Lower lobe of right lung (tissue), 2 donors: ENCODE data around the gene NSL1. TPM values are rescaled to one million over a fixed set of nuclear protein-coding genes. Genes with fewer than 3 reads are reported as not detected.

ENCODE experiments used
- ATAC-seq, 2 donors: fragments of 200-7000 bp; cut with Tn5 transposase; one replicate each; pipeline ENCODE4 v1.9.1; 2020 to 2022; ENCODE audit warnings: mild to moderate bottlenecking in 2 of 2, moderate library complexity in 2 of 2
- DNase-seq: peaks from one replicate; pipeline ENCODE4 v3.0.0-alpha.2; 2020
- H3K27ac ChIP-seq: fragments of 200-600 bp; one replicate; pipeline ENCODE4 v1.8.0; 2022
- H3K27me3 ChIP-seq: fragments of 200-600 bp; one replicate; pipeline ENCODE4 v1.8.0; 2022; ENCODE audit warnings: low read depth
- H3K36me3 ChIP-seq: fragments of 200-600 bp; one replicate; pipeline ENCODE4 v1.8.0; 2022; ENCODE audit warnings: mild to moderate bottlenecking
- H3K4me1 ChIP-seq: fragments of 200-600 bp; one replicate; pipeline ENCODE4 v1.8.0; 2022
- H3K4me3 ChIP-seq: fragments of 200-600 bp; one replicate; pipeline ENCODE4 v1.8.0; 2022; ENCODE audit warnings: mild to moderate bottlenecking
- H3K9me3 ChIP-seq: fragments of 200-600 bp; one replicate; pipeline ENCODE4 v1.8.0; 2022
- intact Hi-C: fragments of 100-400 bp; cut with DNase I; formaldehyde crosslinking; loops from one replicate; pipeline ENCODE4 v1.11.0; 2022
- total RNA-seq: library from RNA; stranded (reverse); fragmentation: NEBNext Ultra II Directional; extraction: Animal tissue kit (Norgen Biotek cat#: 25700); gene quantifications from one replicate; pipeline ENCODE4 v1.2.1, GENCODE V29; 2021
- TF ChIP-seq, protein P1 (sequence below): fragments of 200-600 bp; IDR thresholded peaks from one replicate; pipeline ENCODE4 v1.8.0; 2022; ENCODE audit warnings: antibody characterized with exemption, mild to moderate bottlenecking
- donor health status: DM: no; HTN: yes; CAD: no; lungs with severe emphysema.

The NSL1 gene
- total RNA-seq, 1 donor from 2014 or later, result 30.8 TPM

DNA sequence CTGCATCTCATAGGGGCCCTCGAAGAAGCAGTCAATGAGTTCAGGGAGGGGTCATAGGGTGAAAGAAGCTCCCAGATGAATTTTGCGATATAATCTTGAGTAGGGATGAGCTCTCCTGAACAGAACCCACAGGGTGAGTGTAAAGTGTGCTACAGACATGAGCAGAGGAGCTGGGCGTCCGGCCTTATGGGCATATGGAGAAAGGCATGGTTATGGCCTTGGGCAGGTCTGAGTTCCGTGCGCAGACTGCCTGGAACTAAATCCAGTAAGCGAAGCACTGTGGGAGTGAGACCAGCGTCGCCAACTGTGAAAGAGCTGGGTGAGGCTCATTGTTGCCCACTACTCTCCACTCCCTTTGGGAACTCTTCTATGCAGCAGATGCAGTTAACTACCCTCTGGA lies 28.7 kb downstream of the NSL1 start:
- H3K36me3 ChIP-seq, result peaks cover 4% of the 10 kb centered on the region
- TF ChIP-seq, protein P1, sequence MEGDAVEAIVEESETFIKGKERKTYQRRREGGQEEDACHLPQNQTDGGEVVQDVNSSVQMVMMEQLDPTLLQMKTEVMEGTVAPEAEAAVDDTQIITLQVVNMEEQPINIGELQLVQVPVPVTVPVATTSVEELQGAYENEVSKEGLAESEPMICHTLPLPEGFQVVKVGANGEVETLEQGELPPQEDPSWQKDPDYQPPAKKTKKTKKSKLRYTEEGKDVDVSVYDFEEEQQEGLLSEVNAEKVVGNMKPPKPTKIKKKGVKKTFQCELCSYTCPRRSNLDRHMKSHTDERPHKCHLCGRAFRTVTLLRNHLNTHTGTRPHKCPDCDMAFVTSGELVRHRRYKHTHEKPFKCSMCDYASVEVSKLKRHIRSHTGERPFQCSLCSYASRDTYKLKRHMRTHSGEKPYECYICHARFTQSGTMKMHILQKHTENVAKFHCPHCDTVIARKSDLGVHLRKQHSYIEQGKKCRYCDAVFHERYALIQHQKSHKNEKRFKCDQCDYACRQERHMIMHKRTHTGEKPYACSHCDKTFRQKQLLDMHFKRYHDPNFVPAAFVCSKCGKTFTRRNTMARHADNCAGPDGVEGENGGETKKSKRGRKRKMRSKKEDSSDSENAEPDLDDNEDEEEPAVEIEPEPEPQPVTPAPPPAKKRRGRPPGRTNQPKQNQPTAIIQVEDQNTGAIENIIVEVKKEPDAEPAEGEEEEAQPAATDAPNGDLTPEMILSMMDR, result no peak
- H3K4me3 ChIP-seq, result no peak overlapping the region
- peaks cover 7% of the 10 kb centered on the region for H3K9me3 ChIP-seq
- ATAC-seq, result no peak
- H3K27ac ChIP-seq, result no peak overlapping the region
- no peaks in the 10 kb centered on the region for H3K4me1 ChIP-seq
- no peaks in the 10 kb centered on the region for H3K27me3 ChIP-seq
- intact Hi-C loops, result no loop called here
- DNase-seq, result no peak

DNA sequence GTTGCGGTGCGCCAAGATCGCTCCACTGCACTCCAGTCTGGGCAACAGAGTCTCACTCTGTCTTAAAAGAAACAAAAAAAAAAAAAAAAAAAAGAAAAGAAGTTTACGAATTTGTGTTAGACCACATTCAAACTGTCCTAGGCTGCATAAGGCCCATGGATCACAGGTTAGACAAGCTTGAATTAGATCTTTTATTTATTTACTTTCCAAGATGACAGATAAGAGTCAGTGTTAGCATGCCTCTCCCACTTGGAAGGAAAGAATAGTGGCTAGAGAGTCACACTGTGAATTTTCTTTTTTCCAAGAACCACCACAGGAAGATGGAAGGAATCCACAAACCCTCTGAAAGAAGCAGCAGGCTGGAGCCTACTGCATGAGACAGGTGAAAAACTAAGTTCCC lies 29.3 kb downstream of the NSL1 start:
- Histone ChIP-seq H3K4me3 (no peak overlapping the region), H3K36me3 (peaks cover 4% of the 10 kb centered on the region), H3K27me3 (no peaks in the 10 kb centered on the region), H3K27ac (no peak overlapping the region), H3K4me1 (no peaks in the 10 kb centered on the region), H3K9me3 (peaks cover 2% of the 10 kb centered on the region)
- DNase-seq, result no peak
- TF ChIP-seq, protein P1, result no peak
- no peak for ATAC-seq
- intact Hi-C loops, result no loop called here

DNA sequence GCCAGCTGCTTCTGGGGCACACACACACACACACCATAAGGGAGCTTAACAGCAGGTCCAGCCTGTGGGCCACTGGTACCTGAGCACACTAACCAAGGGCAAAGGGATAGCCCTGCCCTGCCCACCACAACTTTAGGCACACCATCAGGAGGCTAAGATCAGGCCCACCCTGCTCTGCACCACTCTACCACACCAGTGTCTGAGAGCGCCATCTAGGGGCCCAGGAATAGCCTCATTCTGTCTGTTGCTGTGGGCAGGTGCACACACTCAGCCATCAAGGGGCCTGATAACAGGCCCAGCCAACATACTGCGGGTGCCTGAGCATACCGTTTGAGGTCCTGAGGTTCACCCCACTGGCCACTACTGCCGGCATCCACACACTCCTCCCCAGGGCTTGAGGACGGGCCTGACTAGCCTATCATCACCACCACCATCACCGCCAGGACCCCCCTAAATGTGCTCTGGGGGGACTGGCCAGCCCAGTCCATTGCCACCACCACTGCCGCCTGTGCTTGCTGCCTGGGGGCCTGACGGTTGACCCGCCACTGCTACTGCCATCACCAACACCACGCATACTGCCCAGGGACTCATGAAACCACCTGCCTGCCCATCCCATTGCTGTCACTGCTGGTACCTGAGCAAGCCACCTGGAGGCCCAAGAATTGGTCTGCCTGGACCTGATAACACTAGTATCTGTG lies 31.3 kb downstream of the NSL1 start:
- ATAC-seq (peak; percentile 50 to 80), DNase-seq (no peak)

DNA sequence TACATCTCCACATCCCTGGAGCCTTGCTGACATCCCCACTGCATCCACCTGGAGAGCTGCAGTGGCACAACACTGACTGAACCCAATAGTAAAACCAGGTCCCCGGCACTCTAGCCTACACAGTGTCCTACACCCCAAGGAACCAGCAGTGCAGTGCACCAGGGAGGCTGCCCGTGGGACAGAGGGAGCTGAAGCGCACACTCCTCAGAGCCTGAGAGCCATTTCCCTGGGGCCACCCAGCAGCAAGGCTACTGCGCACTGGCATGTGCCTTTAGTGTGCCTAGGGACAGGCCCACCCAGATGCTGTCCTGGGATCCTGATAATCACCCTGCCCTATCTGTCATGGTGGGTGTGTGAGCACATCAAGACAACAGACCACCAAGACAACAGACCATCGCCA lies 31.9 kb downstream of the NSL1 start:
- Histone ChIP-seq H3K36me3 (peaks cover 4% of the 10 kb centered on the region), H3K27me3 (no peaks in the 10 kb centered on the region), H3K27ac (no peak overlapping the region), H3K9me3 (no peaks in the 10 kb centered on the region), H3K4me1 (peaks cover 4% of the 10 kb centered on the region), H3K4me3 (no peak overlapping the region)
- DNase-seq (no peak), ATAC-seq (peak in 1 of 2 donors; percentile 63)
- TF ChIP-seq, protein P1, result no peak
- intact Hi-C loops, result no loop called here

More for the DNA sequence above, 31.3 kb downstream of the NSL1 start:
- Histone ChIP-seq H3K9me3 (no peaks in the 10 kb centered on the region), H3K27ac (no peak overlapping the region), H3K36me3 (peaks cover 4% of the 10 kb centered on the region), H3K4me1 (no peaks in the 10 kb centered on the region), H3K27me3 (no peaks in the 10 kb centered on the region), H3K4me3 (no peak overlapping the region)
- TF ChIP-seq, protein P1, result peak; percentile 26
- intact Hi-C loops, result no loop called here

DNA sequence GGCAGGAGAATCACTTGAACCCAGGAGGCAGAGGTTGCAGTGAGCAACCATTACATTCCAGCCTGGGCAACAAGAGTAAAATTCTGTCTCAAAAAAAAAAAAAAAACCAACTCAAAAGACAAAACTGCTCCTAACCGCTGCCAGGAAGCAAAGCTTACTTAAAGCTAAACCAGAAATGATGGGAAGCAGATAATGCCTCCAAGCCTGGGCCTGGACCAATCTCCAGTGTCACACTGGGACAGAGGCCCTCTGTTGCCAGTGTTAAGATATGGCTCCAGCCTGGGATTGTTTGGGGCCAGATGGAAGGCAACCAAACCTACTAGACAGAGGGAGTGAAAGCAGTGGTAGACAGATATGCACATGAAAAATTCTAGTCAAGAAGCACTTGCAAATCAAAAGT lies 36.9 kb downstream of the NSL1 start:
- DNase-seq, result no peak
- Histone ChIP-seq H3K4me1 (peaks cover 45% of the 10 kb centered on the region), H3K27ac (no peak overlapping the region), H3K36me3 (no peaks in the 10 kb centered on the region), H3K4me3 (no peak overlapping the region), H3K9me3 (no peaks in the 10 kb centered on the region), H3K27me3 (no peaks in the 10 kb centered on the region)
- intact Hi-C loops, result no loop called here
- no peak for ATAC-seq
- TF ChIP-seq, protein P1, result no peak
